GF-D8 (cell line): ENCODE data around the gene FCF1.

Experiments
- DNase-seq: peaks from one replicate; lab custom pipeline; 2025; lab: John Stamatoyannopoulos, UW

The FCF1 gene

GRCh38 chr14:74763803-74764531 is 51.0 kb downstream of the FCF1 start:
- DNase-seq = no peak

- no peak for DNase-seq
These were observed 52.8 kb downstream of the FCF1 start for GRCh38 chr14:74765721-74766120.

DNA sequence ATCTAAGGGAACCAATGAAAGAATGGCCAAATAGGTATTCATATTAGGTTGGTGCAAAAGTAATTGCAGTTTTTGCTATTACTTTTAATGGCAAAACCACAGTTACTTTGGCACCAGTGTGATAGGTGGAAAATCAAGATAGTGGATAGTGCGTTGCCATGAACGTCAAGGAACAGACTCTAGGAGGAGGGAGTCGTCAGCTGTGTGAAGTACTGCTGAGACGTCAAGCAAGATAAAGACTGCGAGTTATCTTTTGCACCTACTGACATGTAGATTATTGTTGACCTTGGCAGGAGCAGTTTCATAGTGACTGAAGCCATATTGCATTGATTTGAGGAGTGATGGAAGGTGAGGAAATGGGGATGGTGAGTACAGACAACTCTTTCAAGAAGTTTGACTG is 58.5 kb downstream of the FCF1 start:
- no peak for DNase-seq

GRCh38 chr14:74784634-74785033 is 71.7 kb downstream of the FCF1 start:
- no peak for DNase-seq

GRCh38 chr14:74785056-74785613 is 72.2 kb downstream of the FCF1 start:
- DNase-seq = no peak

- DNase-seq = no peak
These were observed 73.9 kb downstream of the FCF1 start for GRCh38 chr14:74786796-74787315.
